Tibial nerve (tissue), 3 donors: ENCODE results near the gene ARHGEF38.

Source experiments
- POLR2A ChIP-seq, 2 donors: fragments of 450-650 bp; IDR thresholded peaks; one replicate each; pipeline ENCODE4 v1.6.1; 2017; ENCODE audit warnings: antibody characterized with exemption in 2 of 2, mild to moderate bottlenecking in 2 of 2, moderate library complexity in 2 of 2
- TF ChIP-seq, protein P1 (sequence below), 5 experiments: fragments of 200-600 bp in 3 of 5; fragments of 450-650 bp in 2 of 5; sonication (generic) in 3 of 5; IDR thresholded peaks; one replicate each; pipeline ENCODE4 v1.5.1; 2016 to 2019; ENCODE audit warnings: antibody characterized with exemption in 5 of 5, mild to moderate bottlenecking in 3 of 5, moderate library complexity in 2 of 5

DNA sequence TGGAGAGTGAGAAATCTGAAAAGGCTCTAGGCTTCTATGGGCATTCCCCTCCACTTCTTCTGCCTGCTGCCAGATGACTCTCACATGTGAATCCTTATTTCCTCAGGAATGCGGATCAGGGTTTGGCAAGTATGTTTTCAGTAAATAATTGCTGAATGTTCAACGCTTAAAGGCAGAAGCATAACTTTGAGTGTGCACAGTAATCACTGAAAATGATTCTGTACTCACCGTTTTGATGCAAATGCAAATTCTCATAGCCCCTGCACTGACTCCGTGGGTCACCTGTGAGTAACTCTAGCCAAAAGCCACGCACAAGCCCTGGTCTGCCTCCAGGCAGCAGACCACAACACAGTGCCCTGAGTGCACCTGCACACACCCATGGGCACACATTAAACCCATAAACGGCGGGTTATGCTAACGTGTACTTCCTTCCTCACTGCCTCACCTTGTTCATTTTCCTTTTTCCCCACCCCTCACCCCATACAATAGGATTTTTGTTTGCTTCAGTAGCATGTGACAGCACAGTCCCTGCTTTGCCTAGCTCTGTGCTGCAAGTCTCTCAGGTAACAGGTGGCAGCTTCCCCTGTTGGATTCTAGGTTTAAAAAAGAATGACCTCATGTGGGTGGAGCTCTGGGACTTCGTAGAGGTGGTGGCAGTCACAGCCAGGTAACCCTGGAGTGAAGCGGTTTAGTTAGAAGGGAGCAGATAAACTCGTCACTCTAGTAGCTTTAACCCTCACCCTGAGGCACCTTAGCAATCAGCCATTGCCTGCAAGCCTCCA, at the start of gene ARHGEF38:
- TF ChIP-seq, protein P1, sequence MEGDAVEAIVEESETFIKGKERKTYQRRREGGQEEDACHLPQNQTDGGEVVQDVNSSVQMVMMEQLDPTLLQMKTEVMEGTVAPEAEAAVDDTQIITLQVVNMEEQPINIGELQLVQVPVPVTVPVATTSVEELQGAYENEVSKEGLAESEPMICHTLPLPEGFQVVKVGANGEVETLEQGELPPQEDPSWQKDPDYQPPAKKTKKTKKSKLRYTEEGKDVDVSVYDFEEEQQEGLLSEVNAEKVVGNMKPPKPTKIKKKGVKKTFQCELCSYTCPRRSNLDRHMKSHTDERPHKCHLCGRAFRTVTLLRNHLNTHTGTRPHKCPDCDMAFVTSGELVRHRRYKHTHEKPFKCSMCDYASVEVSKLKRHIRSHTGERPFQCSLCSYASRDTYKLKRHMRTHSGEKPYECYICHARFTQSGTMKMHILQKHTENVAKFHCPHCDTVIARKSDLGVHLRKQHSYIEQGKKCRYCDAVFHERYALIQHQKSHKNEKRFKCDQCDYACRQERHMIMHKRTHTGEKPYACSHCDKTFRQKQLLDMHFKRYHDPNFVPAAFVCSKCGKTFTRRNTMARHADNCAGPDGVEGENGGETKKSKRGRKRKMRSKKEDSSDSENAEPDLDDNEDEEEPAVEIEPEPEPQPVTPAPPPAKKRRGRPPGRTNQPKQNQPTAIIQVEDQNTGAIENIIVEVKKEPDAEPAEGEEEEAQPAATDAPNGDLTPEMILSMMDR (IDR thresholded peaks at IDR 0.05): no peak
- TF ChIP-seq POLR2A (IDR thresholded peaks at IDR 0.05): no peak
